Testis (tissue), 2 donors: ENCODE measurements around the gene SLC22A17.

Source experiments
- POLR2A ChIP-seq: fragments of 450-650 bp; IDR thresholded peaks from one replicate; pipeline ENCODE4 v1.6.1; 2017; ENCODE audit warnings: antibody characterized with exemption, mild to moderate bottlenecking, moderate library complexity
- TF ChIP-seq, protein P1 (sequence below), 3 experiments: fragments of 450-650 bp in 2 of 3; fragments of 200-600 bp in 1 of 3; sonication (generic) in 1 of 3; IDR thresholded peaks; one replicate each; pipeline ENCODE4 v1.5.1; 2016 to 2019; ENCODE audit warnings: antibody characterized with exemption in 3 of 3, mild to moderate bottlenecking in 2 of 3, moderate library complexity in 1 of 3

DNA sequence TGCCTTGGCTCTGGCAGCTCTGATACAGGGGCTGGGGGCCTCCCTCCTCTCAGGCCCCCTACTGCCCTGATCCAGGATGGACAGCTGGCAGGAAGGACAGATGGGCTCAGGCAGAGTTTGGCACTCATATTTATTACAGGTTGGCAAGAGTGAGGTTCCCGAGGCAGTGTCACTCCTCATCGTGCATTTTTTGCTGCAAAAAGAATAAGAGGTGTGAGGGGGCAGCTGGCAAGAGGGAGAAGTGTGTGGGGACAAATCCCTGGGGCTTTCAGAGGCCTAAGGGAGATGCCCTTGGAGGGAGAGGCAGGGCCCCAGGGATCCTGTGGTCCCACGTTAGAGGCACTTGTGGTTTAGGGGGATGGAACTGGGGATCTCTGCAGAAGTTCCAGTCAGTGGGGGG is 29.2 kb upstream of the SLC22A17 start:
- TF ChIP-seq, protein P1, sequence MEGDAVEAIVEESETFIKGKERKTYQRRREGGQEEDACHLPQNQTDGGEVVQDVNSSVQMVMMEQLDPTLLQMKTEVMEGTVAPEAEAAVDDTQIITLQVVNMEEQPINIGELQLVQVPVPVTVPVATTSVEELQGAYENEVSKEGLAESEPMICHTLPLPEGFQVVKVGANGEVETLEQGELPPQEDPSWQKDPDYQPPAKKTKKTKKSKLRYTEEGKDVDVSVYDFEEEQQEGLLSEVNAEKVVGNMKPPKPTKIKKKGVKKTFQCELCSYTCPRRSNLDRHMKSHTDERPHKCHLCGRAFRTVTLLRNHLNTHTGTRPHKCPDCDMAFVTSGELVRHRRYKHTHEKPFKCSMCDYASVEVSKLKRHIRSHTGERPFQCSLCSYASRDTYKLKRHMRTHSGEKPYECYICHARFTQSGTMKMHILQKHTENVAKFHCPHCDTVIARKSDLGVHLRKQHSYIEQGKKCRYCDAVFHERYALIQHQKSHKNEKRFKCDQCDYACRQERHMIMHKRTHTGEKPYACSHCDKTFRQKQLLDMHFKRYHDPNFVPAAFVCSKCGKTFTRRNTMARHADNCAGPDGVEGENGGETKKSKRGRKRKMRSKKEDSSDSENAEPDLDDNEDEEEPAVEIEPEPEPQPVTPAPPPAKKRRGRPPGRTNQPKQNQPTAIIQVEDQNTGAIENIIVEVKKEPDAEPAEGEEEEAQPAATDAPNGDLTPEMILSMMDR (IDR thresholded peaks at IDR 0.05): no peak
- TF ChIP-seq POLR2A: no peak
